ENCODE results near the gene HSD17B12.
A peak's percentile ranks its signal among the peaks of the same experiment; 100 is the strongest.

HSD17B12 gene

GRCh38 chr11:43823316-43823715 lies 142.8 kb downstream of the HSD17B12 start:
- H3K9me2 ChIP-seq (ENCODE audit: low read depth, low read length), result no peaks in the 10 kb centered on the region
- no peaks in the 10 kb centered on the region for H4K20me1 ChIP-seq (ENCODE audit: insufficient read depth, low read length)
- H2AFZ ChIP-seq (ENCODE audit: low read length), result no peak overlapping the region
- H3K4me1 ChIP-seq (ENCODE audit: insufficient read depth, low read length, severe bottlenecking), result no peaks in the 10 kb centered on the region
- H3K9me3 ChIP-seq (ENCODE audit: low read length), result 0 out of 2 replicates have a peak, but pooled peaks cover 4% of the 10 kb centered on the region
- H3K36me3 ChIP-seq (ENCODE audit: insufficient read depth, low read length), result peaks cover 36% of the 10 kb centered on the region
- no peak overlapping the region for H3K4me3 ChIP-seq (ENCODE audit: low read depth, low read length, poor library complexity, severe bottlenecking)
- H3K9ac ChIP-seq (ENCODE audit: low read length), result no peak overlapping the region
- H3K27ac ChIP-seq (ENCODE audit: low read depth, low read length, poor library complexity, severe bottlenecking), result no peak overlapping the region
- H3F3A ChIP-seq (ENCODE audit: insufficient read depth, low read length), result no peaks in the 10 kb centered on the region
- no peak for TF ChIP-seq EZH2 (IDR thresholded peaks at IDR 0.05; ENCODE audit: borderline replicate concordance, low read length)
- TF ChIP-seq CTCF (IDR thresholded peaks at IDR 0.05; ENCODE audit: low read length), result no peak
- no peak overlapping the region for H3K4me2 ChIP-seq (ENCODE audit: low read length)
- no peaks in the 10 kb centered on the region for H3K79me2 ChIP-seq (ENCODE audit: insufficient read depth, low read length)
- H3K27me3 ChIP-seq (ENCODE audit: insufficient read depth, low read length), result no peaks in the 10 kb centered on the region

GRCh38 chr11:43823851-43824250 lies 143.3 kb downstream of the HSD17B12 start:
- Histone ChIP-seq H3K27ac (ENCODE audit: low read depth, low read length, poor library complexity, severe bottlenecking) (no peak overlapping the region), H3K4me3 (ENCODE audit: low read depth, low read length, poor library complexity, severe bottlenecking) (no peak overlapping the region), H3K9me3 (ENCODE audit: low read length) (0 out of 2 replicates have a peak, but pooled peaks cover 4% of the 10 kb centered on the region), H3K27me3 (ENCODE audit: insufficient read depth, low read length) (no peaks in the 10 kb centered on the region), H3K9ac (ENCODE audit: low read length) (no peak overlapping the region), H4K20me1 (ENCODE audit: insufficient read depth, low read length) (no peaks in the 10 kb centered on the region), H3K4me1 (ENCODE audit: insufficient read depth, low read length, severe bottlenecking) (no peaks in the 10 kb centered on the region), H3K36me3 (ENCODE audit: insufficient read depth, low read length) (peaks cover 30% of the 10 kb centered on the region), H3K9me2 (ENCODE audit: low read depth, low read length) (no peaks in the 10 kb centered on the region), H3F3A (ENCODE audit: insufficient read depth, low read length) (no peaks in the 10 kb centered on the region), H2AFZ (ENCODE audit: low read length) (no peak overlapping the region), H3K79me2 (ENCODE audit: insufficient read depth, low read length) (no peaks in the 10 kb centered on the region), H3K4me2 (ENCODE audit: low read length) (no peak overlapping the region)
- TF ChIP-seq CTCF (IDR thresholded peaks at IDR 0.05; ENCODE audit: low read length) (no peak), EZH2 (IDR thresholded peaks at IDR 0.05; ENCODE audit: borderline replicate concordance, low read length) (no peak)

- peak; percentile 70 for TF ChIP-seq CTCF (IDR thresholded peaks at IDR 0.05; ENCODE audit: low read length)
- no peak for TF ChIP-seq EZH2 (IDR thresholded peaks at IDR 0.05; ENCODE audit: borderline replicate concordance, low read length)
- Histone ChIP-seq H3F3A (ENCODE audit: insufficient read depth, low read length) (no peaks in the 10 kb centered on the region), H3K27ac (ENCODE audit: low read depth, low read length, poor library complexity, severe bottlenecking) (no peak overlapping the region), H3K9ac (ENCODE audit: low read length) (no peak overlapping the region), H3K36me3 (ENCODE audit: insufficient read depth, low read length) (peaks cover 16% of the 10 kb centered on the region), H4K20me1 (ENCODE audit: insufficient read depth, low read length) (no peaks in the 10 kb centered on the region), H3K27me3 (ENCODE audit: insufficient read depth, low read length) (no peaks in the 10 kb centered on the region), H3K4me2 (ENCODE audit: low read length) (no peak overlapping the region), H2AFZ (ENCODE audit: low read length) (no peak overlapping the region), H3K4me1 (ENCODE audit: insufficient read depth, low read length, severe bottlenecking) (no peaks in the 10 kb centered on the region), H3K9me3 (ENCODE audit: low read length) (no peaks in the 10 kb centered on the region), H3K79me2 (ENCODE audit: insufficient read depth, low read length) (no peaks in the 10 kb centered on the region), H3K4me3 (ENCODE audit: low read depth, low read length, poor library complexity, severe bottlenecking) (no peak overlapping the region), H3K9me2 (ENCODE audit: low read depth, low read length) (no peaks in the 10 kb centered on the region)
Measured at GRCh38 chr11:43825217-43825816, 144.8 kb downstream of the HSD17B12 start.

Data from OCI-LY1 (cell line).